ENCODE results near the gene BIVM.

GRCh38 chr13:102763741-102764140 is 35.2 kb upstream of the BIVM start:
- TF ChIP-seq CTCF (IDR thresholded peaks at IDR 0.05; ENCODE audit: low read depth, low read length, missing input control): no peak
- TF ChIP-seq RAD21 (IDR thresholded peaks at IDR 0.05): no peak
- no peak for TF ChIP-seq JUND (IDR thresholded peaks at IDR 0.05)
- no peak for TF ChIP-seq TAF1 (conservative IDR thresholded peaks at IDR 0.05)
- TF ChIP-seq ATF3 (IDR thresholded peaks at IDR 0.05): no peak
- no peak for TF ChIP-seq YY1 (IDR thresholded peaks at IDR 0.05)
- no peak for TF ChIP-seq REST (IDR thresholded peaks at IDR 0.05)
- TF ChIP-seq FOXA1 (IDR thresholded peaks at IDR 0.05): no peak
- TF ChIP-seq GABPA (IDR thresholded peaks at IDR 0.05 in 1 of 2, conservative IDR thresholded peaks at IDR 0.05 in 1 of 2): no peak
- TF ChIP-seq ZBTB33 (IDR thresholded peaks at IDR 0.05): no peak
- TF ChIP-seq FOXA2 (IDR thresholded peaks at IDR 0.05): no peak
- no peak for TF ChIP-seq MAX (IDR thresholded peaks at IDR 0.05)
